B cell (primary cell): ENCODE measurements around the gene KCNH3. TPM values are rescaled to one million over a fixed set of nuclear protein-coding genes. Genes with fewer than 3 reads are reported as not detected.
A peak's percentile ranks its signal among the peaks of the same experiment; 100 is the strongest.

Experiments used
- ATAC-seq: fragments of 200-7000 bp; cut with Tn5 transposase; one replicate; pipeline ENCODE4 v1.10.0; 2021; ENCODE audit warnings: low read depth, mild to moderate bottlenecking, moderate number of reproducible peaks, moderate library complexity
- CTCF ChIA-PET: fragments of 350-600 bp; sonication (Branson Sonifier 250); formaldehyde crosslinking; loops from one replicate; lab custom pipeline; 2021; ENCODE audit warnings: antibody characterized with exemption, inconsistent platforms; lab: Charles Lee
- POLR2A ChIA-PET: fragments of 350-600 bp; sonication (Branson Sonifier 250); formaldehyde crosslinking; loops from one replicate; lab custom pipeline; 2021; ENCODE audit warnings: antibody characterized with exemption; lab: Charles Lee
- DNase-seq: peaks from one replicate; pipeline ENCODE4 v3.0.0; 2013
- H2AFZ ChIP-seq: 2 replicates; pipeline ENCODE4 v1.6.1; 2012; ENCODE audit warnings: mild to moderate bottlenecking, low read depth, low read length; ENCODE audit not compliant: insufficient read depth, poor library complexity, severe bottlenecking
- H3K27ac ChIP-seq, 2 donors: 1 replicate in 1 of 2; 2 replicates in 1 of 2; pipeline ENCODE4 v1.5.1; 2012 to 2013; ENCODE audit warnings: low read length in 2 of 2, mild to moderate bottlenecking in 2 of 2, moderate library complexity in 1 of 2
- H3K27me3 ChIP-seq, 4 experiments: fragments of 200-600 bp in 1 of 4; sonication (generic) in 1 of 4; replicated peaks in 1 of 4; 1 replicate in 2 of 4; 2 replicates in 2 of 4; pipeline versions ENCODE4 v1.6.1 to v1.7.0; 2013 to 2016; ENCODE audit warnings: low read length in 3 of 4, mild to moderate bottlenecking in 2 of 4, mixed read lengths in 1 of 4, moderate library complexity in 1 of 4; ENCODE audit not compliant: insufficient read depth in 4 of 4, control insufficient read depth in 3 of 4; ENCODE audit errors: control extremely low read depth in 1 of 4
- H3K36me3 ChIP-seq, 2 experiments: replicated peaks in 1 of 2; 1 replicate in 1 of 2; 2 replicates in 1 of 2; pipeline versions ENCODE4 v1.6.1 to v1.7.1; 2013; ENCODE audit warnings: low read length in 1 of 2; ENCODE audit not compliant: insufficient read depth in 2 of 2, control insufficient read depth in 1 of 2; ENCODE audit errors: control extremely low read depth in 1 of 2, extremely low read depth in 1 of 2
- H3K4me1 ChIP-seq, 2 donors: fragments of 200-600 bp in 1 of 2; sonication (generic) in 1 of 2; 1 replicate in 1 of 2; 2 replicates in 1 of 2; pipeline versions ENCODE4 v1.5.1 to v1.6.1; 2013 to 2017; ENCODE audit warnings: low read length in 2 of 2; ENCODE audit not compliant: control insufficient read depth in 2 of 2, insufficient read depth in 2 of 2
- H3K4me2 ChIP-seq: replicated peaks from 2 replicates; pipeline ENCODE3; 2012; ENCODE audit warnings: mild to moderate bottlenecking, low read depth, low read length; ENCODE audit not compliant: poor library complexity, severe bottlenecking
- H3K4me3 ChIP-seq, 5 experiments: fragments of 200-600 bp in 1 of 5; sonication (generic) in 1 of 5; 1 replicate in 3 of 5; 2 replicates in 2 of 5; pipeline versions ENCODE4 v1.5.1 to v1.7.0; 2011 to 2016; ENCODE audit warnings: low read length in 4 of 5, mild to moderate bottlenecking in 4 of 5, low read depth in 2 of 5, control low read depth in 1 of 5, moderate library complexity in 1 of 5; ENCODE audit not compliant: insufficient read depth in 1 of 5; ENCODE audit errors: control extremely low read depth in 1 of 5, extremely low read depth in 1 of 5
- H3K79me2 ChIP-seq: fragments of 200-600 bp; sonication (generic); one replicate; pipeline ENCODE4 v1.6.0; 2016; ENCODE audit warnings: low read length; ENCODE audit not compliant: control insufficient read depth, insufficient read depth
- H3K9ac ChIP-seq: fragments of 200-600 bp; sonication (generic); 2 replicates; pipeline ENCODE4 v1.6.1; 2017; ENCODE audit warnings: mild to moderate bottlenecking, low read length, moderate library complexity
- H3K9me3 ChIP-seq, 3 donors: one replicate each; pipeline versions ENCODE4 v1.6.1 to v1.7.1; 2013; ENCODE audit warnings: low read length in 2 of 3; ENCODE audit not compliant: control insufficient read depth in 2 of 3, insufficient read depth in 1 of 3; ENCODE audit errors: control extremely low read depth in 1 of 3
- H4K20me1 ChIP-seq: 2 replicates; pipeline ENCODE4 v1.6.0; 2012; ENCODE audit warnings: mild to moderate bottlenecking, low read length; ENCODE audit not compliant: insufficient read depth, control insufficient read depth, poor library complexity, severe bottlenecking
- H3K27ac Mint-ChIP-seq: one replicate; pipeline ENCODE4 v1.8.0; 2021; ENCODE audit warnings: mixed read lengths
- H3K27me3 Mint-ChIP-seq: one replicate; pipeline ENCODE4 v1.8.0; 2021; ENCODE audit warnings: mixed read lengths
- H3K4me1 Mint-ChIP-seq: one replicate; pipeline ENCODE4 v1.8.0; 2021; ENCODE audit warnings: mixed read lengths
- H3K4me3 Mint-ChIP-seq: one replicate; pipeline ENCODE4 v1.8.0; 2021; ENCODE audit warnings: mixed read lengths
- H3K9me3 Mint-ChIP-seq: one replicate; pipeline ENCODE4 v1.8.0; 2022; ENCODE audit warnings: mixed read lengths; ENCODE audit not compliant: insufficient read depth
- EZH2 ChIP-seq: IDR thresholded peaks from 2 replicates; pipeline ENCODE4 v1.6.1; 2012; ENCODE audit warnings: borderline replicate concordance, low read depth, mild to moderate bottlenecking, moderate library complexity, low read length; ENCODE audit not compliant: insufficient read depth, poor library complexity, severe bottlenecking
- WGBS: methylation state at CpG from one replicate; pipeline ENCODE4 v1.1.5; 2013; ENCODE audit warnings: missing lambda C conversion rate; ENCODE audit not compliant: insufficient coverage; 5-methylcytosine and 5-hydroxymethylcytosine counted together
- intact Hi-C: fragments of 100-400 bp; cut with micrococcal nuclease; formaldehyde crosslinking; loops from one replicate; pipeline ENCODE4 v1.10.0; 2022
- polyA plus RNA-seq: library from polyadenylated mRNA; depleted of rRNA; stranded (reverse); fragments of >200 nt; gene quantifications from 2 replicates; pipeline ENCODE4 v1.2.3, GENCODE V29; 2012
- total RNA-seq, 2 donors: library from RNA; stranded (reverse); fragments of 120-200 nt in 1 of 2; gene quantifications; 1 replicate in 1 of 2; 2 replicates in 1 of 2; pipeline versions ENCODE4 v1.2.3 to v1.2.4, GENCODE V29; 2013 to 2022
- TF ChIP-seq, protein P1 (sequence below): fragments of 200-600 bp; IDR thresholded peaks from one replicate; pipeline ENCODE4 v1.8.0; 2022; ENCODE audit warnings: antibody characterized with exemption, mild to moderate bottlenecking

KCNH3 gene
- total and polyA plus RNA-seq, 2 donors (not counting 1 experiment from before 2014, with no cell fraction given): 0.49 to 0.54 TPM

DNA sequence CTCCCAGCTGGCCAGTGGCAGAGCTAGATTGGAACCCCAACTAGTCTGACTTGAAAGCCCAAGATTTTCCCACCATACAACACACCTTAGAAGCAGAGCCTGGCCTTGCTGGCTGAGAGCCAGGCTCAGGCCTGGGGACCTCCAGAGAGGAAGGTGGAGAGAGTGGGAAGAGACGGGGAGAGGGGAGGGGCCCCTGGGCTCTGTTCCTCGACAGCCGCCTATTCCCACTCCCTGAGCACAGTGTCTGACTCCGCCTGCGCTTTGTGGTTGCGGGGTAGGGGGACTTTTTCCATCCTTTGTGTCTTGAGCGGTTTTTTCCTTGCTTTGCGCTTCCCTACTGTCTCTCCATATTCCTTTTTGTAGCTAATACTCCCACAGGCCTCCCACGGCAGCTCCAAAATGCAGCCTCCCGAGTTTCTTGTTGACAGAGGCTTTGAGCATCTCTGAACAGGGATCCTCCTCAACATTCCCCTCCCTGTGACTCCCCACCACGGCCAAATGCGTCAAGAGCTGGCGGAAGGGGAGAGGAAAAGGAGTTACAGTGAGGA is 4.0 kb upstream of the KCNH3 start:
- Mint-ChIP-seq H3K27ac (no peak overlapping the region), H3K9me3 (no peaks in the 10 kb centered on the region), H3K4me1 (peaks cover 23% of the 10 kb centered on the region), H3K27me3 (peaks cover 20% of the 10 kb centered on the region), H3K4me3 (no peak overlapping the region)
- intact Hi-C loops: no loop called here
- Histone ChIP-seq H3K4me1 (peaks cover 23 to 33% of the 10 kb centered on the region in 2 donors), H3K36me3 (no peaks in the 10 kb centered on the region), H3K4me2 (no peak overlapping the region), H2AFZ (no peak overlapping the region), H4K20me1 (no peaks in the 10 kb centered on the region), H3K79me2 (no peaks in the 10 kb centered on the region), H3K4me3 (no peak overlapping the region), H3K9ac (no peak overlapping the region), H3K9me3 (peaks cover 0 to 8% (median 0%) of the 10 kb centered on the region in 3 donors), H3K27me3 (peaks cover 0 to 31% (median 10%) of the 10 kb centered on the region in 4 experiments), H3K27ac (no peak overlapping the region)
- ChIA-PET POLR2A (no interaction called here), CTCF (interaction anchor here (2.6 kb wide), 1 partner anchor 176 kb away, joined by 9 read pairs; no protein-coding TSS in a partner anchor)
- TF ChIP-seq, protein P1, sequence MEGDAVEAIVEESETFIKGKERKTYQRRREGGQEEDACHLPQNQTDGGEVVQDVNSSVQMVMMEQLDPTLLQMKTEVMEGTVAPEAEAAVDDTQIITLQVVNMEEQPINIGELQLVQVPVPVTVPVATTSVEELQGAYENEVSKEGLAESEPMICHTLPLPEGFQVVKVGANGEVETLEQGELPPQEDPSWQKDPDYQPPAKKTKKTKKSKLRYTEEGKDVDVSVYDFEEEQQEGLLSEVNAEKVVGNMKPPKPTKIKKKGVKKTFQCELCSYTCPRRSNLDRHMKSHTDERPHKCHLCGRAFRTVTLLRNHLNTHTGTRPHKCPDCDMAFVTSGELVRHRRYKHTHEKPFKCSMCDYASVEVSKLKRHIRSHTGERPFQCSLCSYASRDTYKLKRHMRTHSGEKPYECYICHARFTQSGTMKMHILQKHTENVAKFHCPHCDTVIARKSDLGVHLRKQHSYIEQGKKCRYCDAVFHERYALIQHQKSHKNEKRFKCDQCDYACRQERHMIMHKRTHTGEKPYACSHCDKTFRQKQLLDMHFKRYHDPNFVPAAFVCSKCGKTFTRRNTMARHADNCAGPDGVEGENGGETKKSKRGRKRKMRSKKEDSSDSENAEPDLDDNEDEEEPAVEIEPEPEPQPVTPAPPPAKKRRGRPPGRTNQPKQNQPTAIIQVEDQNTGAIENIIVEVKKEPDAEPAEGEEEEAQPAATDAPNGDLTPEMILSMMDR: no peak
- no peak for TF ChIP-seq EZH2
- ATAC-seq (no peak), DNase-seq (no peak)
- 83% methylated on average over 10 of the region's 13 CpGs for WGBS

DNA sequence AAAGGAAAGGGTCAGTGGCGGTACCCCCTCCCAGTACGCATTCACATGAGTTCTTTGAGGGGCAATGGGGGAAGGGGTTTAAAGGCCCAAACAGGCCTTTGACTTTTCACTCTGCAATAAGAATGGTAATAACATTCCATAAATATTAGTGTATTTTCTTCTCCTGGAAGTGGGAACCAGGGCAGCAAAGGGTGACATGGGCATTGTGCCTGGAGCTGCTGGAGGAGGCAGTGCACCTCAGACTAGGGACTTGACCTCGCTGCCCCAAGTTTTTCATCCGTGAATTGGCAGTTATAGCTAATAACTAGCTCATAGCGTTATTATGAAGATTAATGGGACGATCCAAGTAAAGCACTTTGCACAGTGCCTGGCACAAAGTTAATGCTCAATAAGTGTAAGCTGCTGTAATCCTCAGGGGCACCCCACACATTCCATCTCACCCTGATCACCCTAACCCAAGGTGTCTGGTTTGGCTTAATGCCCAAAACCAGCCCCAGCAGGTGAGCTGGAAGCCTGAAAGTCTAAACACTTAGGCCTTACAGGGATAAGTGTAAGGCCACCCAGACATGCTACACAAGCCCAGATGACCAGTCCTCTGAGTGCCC is 2.8 kb upstream of the KCNH3 start:
- H3K27me3 ChIP-seq: peaks cover 0 to 40% (median 13%) of the 10 kb centered on the region in 4 experiments
- no peak for DNase-seq
- no peak overlapping the region for H3K4me2 ChIP-seq
- no peak overlapping the region for H3K4me3 ChIP-seq
- H3K9me3 ChIP-seq: peaks cover 0 to 9% (median 0%) of the 10 kb centered on the region in 3 donors
- peaks cover 32% of the 10 kb centered on the region for H3K4me1 Mint-ChIP-seq
- no peak overlapping the region for H3K27ac Mint-ChIP-seq
- H2AFZ ChIP-seq: no peak overlapping the region
- peaks cover 33 to 42% of the 10 kb centered on the region in 2 donors for H3K4me1 ChIP-seq
- H3K27ac ChIP-seq: no peak overlapping the region
- ChIA-PET CTCF (interaction anchor here (1.1 to 2.6 kb wide), 2 partner anchors 22 to 178 kb away, joined by 7 to 9 read pairs; no protein-coding TSS in a partner anchor), POLR2A (no interaction called here)
- peaks cover 27% of the 10 kb centered on the region for H3K27me3 Mint-ChIP-seq
- peak overlapping the region; percentile 27 for H3K4me3 Mint-ChIP-seq
- intact Hi-C loops: no loop called here
- no peaks in the 10 kb centered on the region for H4K20me1 ChIP-seq
- WGBS: 100% methylated on average over 2 of the region's 6 CpGs
- no peaks in the 10 kb centered on the region for H3K79me2 ChIP-seq
- no peaks in the 10 kb centered on the region for H3K36me3 ChIP-seq
- TF ChIP-seq EZH2: no peak
- TF ChIP-seq, protein P1: no peak
- no peak for ATAC-seq
- H3K9me3 Mint-ChIP-seq: no peaks in the 10 kb centered on the region
- H3K9ac ChIP-seq: no peak overlapping the region
